Measurements from ENCODE around the gene NCOA1.

DNA sequence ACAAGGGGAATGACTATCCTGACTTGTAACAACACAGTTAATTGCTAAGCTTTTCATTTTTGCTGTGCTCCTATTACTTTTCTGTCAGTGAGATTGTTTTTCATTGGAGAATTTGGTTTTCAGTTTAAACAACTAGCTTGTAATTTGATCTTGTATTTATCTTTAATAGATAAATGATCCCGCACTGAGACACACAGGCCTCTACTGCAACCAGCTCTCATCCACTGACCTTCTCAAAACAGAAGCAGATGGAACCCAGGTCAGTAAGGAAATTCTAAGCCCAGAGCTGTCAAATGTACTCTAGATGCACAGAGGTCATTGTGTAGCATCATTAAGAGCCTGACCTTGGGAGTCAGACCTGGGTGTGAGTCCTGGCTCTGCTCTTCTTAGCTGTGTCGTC, 271.5 kb downstream of the NCOA1 start:
- TF ChIP-seq EZH2phosphoT487 (IDR thresholded peaks at IDR 0.05; ENCODE audit: low read depth, severe bottlenecking, unreplicated experiment) (no peak), EZH2 (IDR thresholded peaks at IDR 0.05; ENCODE audit: borderline replicate concordance) (no peak)
- TF ChIP-seq, protein P1, sequence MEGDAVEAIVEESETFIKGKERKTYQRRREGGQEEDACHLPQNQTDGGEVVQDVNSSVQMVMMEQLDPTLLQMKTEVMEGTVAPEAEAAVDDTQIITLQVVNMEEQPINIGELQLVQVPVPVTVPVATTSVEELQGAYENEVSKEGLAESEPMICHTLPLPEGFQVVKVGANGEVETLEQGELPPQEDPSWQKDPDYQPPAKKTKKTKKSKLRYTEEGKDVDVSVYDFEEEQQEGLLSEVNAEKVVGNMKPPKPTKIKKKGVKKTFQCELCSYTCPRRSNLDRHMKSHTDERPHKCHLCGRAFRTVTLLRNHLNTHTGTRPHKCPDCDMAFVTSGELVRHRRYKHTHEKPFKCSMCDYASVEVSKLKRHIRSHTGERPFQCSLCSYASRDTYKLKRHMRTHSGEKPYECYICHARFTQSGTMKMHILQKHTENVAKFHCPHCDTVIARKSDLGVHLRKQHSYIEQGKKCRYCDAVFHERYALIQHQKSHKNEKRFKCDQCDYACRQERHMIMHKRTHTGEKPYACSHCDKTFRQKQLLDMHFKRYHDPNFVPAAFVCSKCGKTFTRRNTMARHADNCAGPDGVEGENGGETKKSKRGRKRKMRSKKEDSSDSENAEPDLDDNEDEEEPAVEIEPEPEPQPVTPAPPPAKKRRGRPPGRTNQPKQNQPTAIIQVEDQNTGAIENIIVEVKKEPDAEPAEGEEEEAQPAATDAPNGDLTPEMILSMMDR (IDR thresholded peaks at IDR 0.05; ENCODE audit: poor library complexity), result no peak
